Germinal center (tissue), 1 donor: ENCODE results near the gene RYR3.

Experiments used
- DNase-seq: peaks from one replicate; pipeline ENCODE4 v3.0.0; 2012; ENCODE audit warnings: mixed read lengths, low spot score

Gene RYR3

DNA sequence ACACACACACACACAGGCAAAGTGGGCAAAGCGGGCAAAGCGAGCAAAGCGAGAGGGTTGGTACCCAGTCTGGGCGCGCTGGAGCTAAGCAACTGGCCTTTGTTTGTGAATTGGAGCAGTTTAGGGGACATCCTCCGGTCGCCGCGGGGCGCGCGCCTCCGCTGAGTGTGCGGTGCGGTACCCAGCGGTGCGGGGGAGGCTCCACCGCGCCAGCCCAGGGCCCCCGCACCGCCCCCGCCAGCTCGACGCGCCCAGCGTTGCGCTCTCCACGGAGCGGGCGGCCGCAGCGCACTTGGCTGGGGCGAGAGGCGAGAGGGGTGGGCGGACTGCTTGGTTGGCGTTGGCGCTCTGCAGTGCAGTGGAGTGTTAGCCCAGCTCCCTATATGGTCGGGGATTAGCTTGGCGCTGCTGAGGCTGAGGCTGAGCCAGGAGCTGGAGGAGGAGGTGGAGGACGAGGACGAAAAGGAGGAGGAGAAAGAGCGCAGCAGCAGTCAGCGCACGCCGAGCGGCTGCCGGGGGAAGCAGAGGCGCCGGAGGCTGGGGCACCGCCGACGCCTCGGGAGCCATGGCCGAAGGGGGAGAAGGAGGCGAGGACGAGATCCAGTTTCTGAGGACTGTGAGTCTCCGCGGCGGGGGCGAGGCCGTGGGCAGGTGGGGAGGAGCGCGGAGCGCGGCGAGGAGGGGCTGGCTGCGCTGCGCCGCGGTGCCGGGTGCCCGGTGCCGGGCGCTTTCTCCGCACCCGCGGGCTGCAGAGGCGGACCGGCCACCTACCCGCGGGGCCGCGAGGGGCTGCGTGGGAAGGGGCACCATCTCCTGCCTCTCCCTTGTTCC lies at the start of gene RYR3:
Gene RYR3, plus strand, starts transcription at position 487 of the 831 bp plus-strand sequence. Its CDS starts 79 bp downstream, at position 566.
- DNase-seq, result no peak

DNA sequence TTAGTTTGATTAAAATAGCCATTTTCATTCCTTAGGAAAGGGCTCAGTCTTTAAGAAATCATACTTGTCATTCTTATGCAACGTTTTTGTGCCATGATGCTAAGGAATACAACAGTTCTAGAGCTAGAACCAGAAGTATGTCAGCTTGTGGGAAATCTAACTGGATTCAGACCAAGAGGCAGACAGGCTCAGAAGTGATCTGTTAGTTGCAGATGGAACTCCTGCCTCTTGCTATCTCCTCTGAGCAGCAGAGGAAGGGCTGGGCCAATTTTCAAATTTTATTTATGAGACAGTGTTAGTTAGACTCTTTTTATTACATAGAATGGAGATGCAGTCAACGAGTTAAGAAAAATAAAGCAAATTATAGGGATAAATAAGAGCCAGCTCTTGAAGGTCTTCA lies 48.5 kb upstream of the RYR3 start:
- DNase-seq, result no peak

DNA sequence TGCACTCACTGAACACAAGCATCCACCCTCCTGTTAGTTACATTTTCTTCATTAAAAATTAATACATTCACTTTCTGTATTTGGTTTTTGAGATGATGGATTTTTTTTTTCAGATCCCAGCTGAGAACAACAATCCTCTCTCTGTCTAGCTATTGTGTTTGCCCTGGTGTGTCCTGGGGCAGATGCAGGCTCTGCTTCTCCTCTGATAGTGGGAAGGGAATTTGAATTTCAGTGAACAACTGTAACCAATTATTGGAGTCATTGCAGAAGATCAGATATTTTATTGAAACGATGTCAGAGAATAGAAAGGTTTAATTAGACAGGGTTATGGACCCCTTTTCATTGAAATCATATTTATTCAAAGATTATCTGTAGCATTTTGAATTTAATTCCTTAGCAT lies 33.1 kb upstream of the RYR3 start:
- DNase-seq, result no peak

DNA sequence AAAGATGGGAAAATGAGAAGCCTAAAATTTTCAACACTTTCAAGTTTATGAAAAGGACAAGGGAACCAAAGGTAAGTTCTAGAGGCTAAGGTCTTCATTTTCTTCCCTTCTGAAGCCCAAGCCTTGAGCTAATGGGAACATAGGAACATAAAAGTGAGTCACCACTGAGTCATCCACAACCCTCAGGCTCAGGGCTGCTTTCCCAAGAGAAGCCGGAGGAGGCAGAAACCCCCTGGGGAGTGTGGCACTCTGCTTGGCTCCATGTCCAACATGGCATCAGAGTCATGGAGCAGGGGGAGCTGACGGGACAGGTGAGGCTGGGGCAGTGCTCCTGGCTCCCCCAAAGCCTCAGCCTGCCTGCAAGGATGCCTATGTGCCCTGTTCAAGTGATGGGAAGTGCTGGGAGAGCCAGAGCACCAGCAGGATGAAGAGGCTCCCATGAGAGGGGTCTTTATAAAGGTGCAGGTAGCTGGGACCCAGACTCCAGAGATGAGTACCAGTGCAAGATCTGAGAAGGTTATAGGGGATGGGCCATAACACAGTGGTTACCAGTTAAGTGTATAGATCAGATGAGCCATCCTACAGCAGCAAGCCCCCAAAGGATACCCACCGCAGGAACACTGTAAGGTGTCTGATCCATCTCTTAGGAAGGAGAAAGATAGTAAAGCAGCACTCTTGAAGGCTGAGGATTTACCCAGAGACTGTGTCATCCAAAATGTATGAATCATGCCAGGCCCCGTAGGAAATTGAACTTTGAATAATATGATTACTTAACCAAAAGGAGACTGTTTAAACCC lies 31.8 kb upstream of the RYR3 start:
- DNase-seq, result no peak

DNA sequence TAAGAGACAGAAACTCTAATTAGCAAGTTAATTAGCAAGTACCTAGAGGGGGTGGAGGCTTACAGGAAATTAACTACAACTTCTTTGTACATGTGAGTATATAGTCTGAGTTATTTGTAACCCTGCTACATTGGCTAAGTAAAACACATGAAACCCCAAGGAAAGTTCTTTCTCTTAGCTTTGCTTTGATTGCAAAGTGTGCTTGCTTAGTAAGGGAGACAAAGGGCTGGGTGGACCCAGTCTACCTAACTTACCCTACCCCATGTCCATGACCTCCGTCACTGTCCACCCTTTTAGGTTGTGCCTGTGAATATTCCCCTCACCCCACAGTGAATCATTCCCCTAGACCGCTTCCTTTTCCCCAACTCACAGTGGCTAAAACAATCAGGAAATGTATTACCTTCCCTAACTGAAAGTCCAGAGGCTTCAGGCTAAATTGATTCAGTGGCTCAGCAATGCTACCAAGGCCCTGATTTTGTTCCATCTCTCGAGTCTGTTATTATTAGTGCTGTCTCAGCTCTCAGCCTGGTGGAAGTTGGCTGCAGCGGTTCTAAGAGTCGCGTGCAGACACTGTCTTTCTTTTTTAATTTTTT lies 31.1 kb upstream of the RYR3 start:
- no peak for DNase-seq

DNA sequence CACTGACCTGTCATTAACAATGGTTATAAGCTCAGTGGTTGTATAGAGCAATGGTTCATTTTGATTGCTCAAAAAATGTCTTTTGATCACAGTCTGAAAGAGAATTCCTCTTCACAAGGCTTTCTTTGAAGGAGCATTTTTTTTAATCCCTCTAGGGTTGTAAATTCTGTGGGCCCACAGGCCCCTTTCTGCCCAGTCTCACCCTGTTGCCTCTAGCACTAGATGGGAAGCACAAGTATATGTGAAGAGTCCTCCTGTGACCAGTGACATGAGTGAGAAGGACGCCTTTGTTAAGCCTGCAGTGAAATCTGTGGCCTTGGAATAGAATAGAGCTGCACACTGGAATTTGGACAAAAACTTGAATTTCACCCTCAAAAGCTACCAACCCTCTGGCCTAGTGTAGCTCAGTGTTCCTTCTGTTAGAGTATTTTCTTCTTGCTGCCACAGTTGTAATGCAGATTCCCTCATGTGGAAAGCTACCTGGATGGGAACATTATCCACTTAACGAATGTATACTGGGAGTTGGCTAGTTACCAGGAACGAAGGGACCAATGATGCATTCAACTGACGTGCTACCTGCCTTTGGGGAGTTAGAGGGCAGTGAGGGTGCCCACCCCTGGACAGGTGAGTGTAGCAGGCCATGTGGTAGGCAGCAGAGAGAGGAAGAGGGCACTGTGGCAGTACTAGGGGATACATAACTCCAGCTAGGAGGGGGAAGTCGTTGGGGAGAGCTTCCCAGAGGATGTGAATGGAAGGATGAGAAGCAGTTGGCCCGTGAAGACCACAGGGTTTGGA lies 28.3 kb upstream of the RYR3 start:
- no peak for DNase-seq

DNA sequence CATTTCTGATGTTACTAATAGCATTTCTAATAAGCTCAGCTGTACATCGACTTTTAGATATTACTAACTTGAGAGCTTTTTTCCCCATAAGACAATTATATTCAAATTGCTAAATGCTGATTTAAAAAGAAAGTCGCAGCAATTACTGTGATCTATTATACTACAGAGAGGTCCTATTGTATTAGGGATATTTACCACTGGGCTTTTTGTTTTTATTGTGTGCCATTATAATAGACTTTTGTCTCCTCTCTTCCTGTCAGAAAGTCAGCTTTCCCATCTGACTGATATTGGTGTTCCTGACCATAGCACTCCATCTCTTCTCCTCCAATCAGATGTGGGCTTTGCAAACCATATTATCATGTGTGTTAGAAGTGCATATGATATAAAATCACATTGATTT lies 27.2 kb upstream of the RYR3 start:
- DNase-seq, result no peak

DNA sequence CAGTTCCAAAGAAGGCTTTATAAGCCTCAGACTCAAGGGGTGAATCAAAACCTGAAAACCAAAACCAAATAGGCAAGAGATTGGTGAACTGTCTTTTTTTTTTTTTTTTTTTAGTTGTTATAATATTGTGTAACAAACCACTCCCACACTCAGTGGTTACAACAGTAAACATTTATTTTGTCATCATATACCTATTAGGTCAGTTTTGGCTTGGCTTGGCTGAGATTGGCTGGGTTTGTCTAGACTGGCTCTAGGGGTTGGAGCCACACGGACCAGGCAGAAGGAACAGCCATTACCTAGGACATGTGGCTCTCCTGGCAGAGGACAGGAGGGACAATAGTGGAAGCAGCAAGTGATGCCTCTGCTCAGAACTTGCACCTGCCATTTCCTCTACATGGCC lies 26.4 kb upstream of the RYR3 start:
- DNase-seq, result no peak

DNA sequence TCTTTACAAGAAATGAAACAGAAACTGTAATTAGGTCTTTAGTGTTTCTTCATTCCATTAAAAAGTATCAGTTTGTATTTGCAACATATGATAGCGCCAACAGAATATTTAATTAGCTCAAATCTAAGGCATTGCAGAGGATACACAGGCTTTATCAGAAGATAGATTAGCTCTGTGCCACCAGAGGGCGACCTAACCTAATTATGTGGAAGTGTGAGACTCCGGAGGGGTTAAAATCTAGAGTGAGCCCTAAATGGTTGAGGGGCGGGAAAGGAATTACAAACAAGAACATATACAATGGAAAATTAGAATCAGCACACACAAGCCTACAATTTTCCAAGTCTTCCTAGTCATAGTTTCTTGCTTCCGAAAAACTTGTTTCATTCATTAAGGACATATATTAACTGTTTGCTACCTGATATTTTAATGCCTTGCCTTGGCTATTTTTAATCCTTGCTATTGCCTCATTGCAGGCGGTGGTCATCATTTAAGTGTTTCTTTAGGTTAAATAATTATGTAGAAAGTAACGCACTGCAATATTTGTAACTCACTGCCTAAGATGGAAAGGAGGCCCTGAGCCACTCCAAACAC lies 18.0 kb upstream of the RYR3 start:
- peak; percentile 39 for DNase-seq

DNA sequence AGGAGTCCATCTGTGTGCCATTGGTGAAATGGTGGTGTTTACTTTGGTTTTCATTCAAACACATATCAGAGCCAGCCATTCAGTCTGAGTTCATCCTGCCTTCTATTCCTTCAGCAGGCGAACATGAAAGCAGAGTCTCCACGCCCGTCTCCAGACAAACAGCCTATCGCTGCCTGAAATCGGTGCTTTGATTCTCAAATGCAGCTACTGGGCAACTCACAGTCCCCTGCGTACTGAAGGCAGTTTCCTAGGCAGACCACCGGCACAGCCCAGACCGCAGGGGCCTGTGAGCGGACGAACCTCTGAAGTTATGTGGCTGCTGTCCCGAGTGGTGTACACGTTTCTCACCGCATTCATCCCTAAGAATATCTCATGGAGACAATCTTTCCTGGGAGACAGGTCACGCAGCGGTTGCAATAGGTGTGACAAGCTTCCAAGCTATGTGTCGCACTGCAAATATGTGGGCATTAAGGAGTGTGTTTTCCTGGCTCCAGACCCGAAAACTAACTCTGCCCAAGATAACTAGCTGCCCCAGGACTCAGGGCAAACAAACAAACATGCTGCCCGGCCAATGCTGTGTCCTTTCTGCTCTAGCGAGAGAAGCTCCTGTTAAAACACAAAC lies 16.9 kb upstream of the RYR3 start:
- DNase-seq, result no peak

DNA sequence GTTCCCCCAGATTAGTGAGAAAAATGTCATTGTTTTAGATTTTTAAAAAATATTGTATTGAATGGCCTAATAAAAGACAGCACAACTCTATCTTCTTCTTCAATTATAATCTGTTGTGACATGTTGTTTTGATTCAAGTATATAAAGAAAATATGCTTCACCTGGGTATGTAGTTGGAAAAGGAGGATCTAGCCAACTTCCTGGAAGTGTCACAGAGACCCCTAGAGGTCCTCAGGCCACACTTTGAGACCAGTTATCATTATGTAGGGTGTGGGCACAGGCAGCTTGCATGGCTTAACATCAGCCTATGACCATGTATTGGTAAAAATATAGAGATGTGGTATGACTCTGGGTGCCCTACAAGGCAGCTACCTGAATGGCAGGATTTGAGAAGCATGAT lies 14.7 kb upstream of the RYR3 start:
- DNase-seq, result no peak

DNA sequence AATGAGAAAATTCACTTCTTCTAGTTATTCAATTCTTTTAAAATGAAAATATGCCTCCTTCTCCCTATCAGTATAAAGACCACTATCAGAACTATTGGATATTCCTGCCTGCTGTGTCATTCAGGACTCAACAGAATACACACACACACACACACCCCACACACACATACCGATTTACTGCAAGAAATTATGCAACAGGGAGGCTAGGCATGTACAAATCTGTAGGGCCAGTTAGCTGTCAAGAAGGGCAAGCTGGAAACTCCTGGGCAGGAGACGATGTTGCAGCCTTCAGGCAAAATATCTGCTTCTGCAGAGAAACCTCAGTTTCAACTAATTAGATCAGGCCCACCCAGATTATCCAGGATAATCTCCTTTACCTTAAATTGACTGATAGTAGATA lies 13.9 kb upstream of the RYR3 start:
- DNase-seq, result no peak

DNA sequence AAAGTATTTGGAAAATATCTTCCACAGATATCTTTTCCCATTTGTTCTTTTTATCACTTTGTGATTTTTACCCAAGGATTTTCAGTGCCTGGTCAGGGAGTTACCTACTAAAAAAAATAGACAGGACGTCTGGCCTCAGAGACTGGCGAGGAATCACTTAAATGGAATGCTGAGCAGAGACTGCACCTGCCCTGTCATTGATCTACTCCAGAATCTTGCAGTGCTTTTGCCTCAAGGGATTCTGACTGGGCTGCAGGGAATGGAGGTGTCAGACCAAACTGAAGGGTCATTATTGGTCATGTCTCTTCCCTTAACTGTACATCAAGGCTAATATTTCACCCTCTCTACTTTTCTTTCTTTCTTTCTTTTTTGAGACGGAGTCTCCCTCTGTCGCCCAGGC lies 12.1 kb upstream of the RYR3 start:
- no peak for DNase-seq

DNA sequence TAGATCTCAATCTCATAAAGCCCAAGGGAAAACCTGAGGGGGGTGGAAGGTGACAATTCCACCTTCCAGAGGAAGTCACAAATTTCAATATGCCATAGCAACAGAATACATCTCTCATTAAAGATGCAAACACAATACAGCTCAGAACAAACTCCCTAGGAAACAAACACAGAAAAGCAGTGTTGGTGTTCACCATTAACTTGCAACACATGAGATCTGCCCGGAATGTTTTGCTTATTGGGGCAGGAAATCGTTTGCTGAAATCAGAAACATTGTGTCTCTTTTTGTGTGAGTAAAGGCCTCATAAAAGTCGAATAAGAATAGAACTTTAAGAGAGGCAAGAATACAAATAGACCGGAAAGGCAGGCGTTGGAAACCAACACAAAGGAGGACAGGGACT lies 5.8 kb upstream of the RYR3 start:
- DNase-seq, result no peak

DNA sequence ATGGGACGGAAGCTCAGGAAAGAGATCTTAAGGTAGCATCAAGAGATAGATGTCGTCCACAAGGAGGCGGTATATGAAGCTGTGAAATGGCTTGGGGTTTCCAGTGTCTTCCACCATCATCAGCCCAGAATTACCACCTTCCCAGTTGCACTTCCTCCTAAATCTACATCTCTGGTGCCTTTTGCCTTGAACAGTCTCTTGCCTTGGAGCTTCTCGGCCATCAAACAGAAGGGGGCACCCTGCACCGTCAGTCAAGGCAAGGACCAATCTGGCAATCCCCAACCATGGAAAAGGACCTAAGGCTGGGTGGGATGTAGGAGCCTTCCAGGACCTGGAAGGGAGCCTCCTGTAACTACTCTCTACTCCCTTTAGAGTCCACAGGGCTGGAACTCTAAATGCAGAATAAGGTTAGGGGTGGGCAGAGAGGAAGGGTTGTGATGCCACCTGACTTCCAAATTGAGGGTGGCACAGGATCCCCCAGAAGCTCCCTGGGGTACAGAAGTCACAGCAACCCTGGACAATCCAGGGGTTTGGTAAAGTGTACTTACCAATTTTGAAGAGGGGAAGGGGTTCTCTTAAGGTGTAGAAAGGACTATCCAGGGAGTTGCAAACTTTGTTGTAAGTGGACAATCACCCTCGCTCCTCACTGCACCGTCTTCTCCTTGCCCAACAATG lies 1.0 kb upstream of the RYR3 start:
- peak; percentile 12 for DNase-seq

DNA sequence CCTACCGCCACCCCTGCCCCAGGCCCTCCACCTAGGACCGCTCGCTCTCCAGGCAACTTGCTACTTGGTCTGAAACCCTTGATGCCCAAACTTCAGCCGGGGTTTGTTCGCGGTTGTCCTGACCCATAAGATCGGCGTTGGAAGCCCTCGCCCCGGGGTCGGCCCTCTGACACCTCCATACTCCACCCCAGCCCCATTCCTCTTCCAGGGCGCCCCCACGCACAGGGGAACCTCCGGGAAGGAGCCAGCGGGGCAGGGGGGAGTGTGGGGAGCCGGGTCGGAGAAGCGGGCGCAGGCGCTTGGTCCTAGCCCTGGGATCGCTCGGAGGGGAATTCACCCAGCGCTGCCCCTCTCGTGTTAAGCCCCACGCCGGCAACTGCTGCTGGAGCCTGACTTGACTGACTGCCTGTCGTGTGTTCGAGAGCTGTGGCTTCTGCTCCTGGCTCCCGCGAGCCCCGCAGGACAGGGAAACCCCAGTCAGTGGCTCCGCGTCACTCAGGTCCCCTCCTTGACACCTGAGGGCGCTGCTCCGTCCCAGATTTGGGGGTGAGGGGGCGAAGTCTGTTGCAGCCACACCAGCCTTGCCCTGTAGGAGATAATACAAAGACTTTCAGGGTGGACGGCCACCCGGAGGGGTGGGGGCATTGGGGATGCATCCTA lies 675 bp downstream of the RYR3 start:
- no peak for DNase-seq

DNA sequence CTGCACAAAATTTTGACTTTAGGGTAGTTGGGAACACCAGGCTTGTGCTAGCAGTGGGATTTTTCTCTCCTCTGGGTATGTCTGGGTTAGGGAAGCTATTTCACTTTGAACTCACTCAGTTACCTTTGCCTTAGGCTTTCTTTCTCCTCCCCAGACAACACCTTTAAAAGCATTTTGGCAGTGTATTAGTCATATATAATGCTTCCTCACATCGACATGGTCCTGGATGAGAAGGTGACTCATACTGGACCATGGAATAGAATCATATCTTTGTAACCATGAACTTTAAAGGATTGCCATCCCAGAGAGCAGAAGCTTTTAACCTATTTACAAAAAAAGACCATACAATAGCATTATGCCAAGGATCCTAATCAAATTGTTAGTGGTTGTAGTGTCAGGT lies 2.7 kb downstream of the RYR3 start:
- no peak for DNase-seq

DNA sequence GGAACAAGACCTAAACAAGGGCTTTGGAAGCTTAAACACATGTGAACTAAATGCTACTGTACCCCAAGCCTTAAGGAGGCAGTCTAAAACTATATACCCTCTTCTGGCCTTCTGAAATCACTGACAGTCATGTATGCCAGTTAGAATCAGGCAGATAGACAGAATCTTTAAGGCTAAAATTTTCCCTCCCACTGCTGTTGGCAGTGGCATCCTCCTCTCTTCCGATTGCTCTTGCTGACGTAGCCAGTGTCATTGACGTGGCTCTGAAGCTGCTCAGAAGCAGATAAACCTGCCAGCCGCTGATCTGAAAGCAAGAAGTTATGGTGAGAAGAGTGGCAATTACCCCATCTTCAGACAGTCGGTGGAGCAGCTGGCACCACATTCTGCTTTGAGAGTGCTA lies 3.3 kb downstream of the RYR3 start:
- DNase-seq, result no peak

DNA sequence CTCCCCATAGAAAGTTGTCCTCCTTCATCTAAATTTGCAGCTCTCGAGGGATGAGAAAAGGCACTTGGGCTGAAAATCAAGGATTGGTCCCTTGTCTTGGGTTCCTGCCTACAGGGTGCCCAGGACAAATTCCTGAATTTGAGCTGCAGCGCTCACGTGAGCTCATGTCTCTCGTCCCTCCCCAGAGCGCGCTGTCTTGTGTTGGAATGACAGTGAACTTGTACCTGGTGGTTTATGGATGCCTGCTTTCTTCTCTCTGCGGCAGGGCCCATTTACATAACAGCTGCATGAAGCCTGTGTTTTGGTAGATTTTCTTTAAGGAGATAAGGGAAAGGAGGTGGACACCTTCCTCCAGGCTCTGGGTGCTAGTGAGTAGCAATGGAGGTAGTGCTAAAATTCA lies 4.3 kb downstream of the RYR3 start:
- no peak for DNase-seq

DNA sequence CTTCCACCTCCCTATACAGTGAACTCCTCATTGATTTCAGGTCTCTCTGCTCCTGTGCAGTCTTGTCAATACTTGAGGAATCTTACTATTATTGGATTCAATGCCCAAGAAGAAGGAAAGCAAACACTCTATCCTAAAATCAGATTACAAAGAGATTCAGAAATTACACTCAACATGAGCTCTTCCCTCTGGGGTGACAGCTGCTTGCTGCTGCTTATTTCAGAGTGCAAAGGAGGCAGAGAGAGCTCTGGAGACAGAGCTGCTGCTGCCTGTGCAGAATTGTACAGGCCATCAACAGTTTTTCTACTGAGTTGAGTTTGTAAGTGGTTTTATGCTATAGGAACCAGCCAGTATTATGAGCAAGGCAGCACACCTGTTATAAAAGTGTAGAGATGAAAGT lies 7.1 kb downstream of the RYR3 start:
- DNase-seq, result no peak
